Measurements from ENCODE around the gene GRAMD1C. TPM values are rescaled to one million over a fixed set of nuclear protein-coding genes. Genes with fewer than 3 reads are reported as not detected.

Gene GRAMD1C
- 1 to 10 TPM; 1.2 to 2.2 TPM for total RNA-seq

GRCh38 chr3:113838631-113839209 is at the start of gene GRAMD1C:
Gene GRAMD1C, plus strand, starts transcription at chr3:113838788. Its CDS starts 122 bp downstream, at chr3:113838910.
- ATAC-seq (ENCODE audit: low read depth) (peak; percentile 99), DNase-seq (peak; percentile 89)
- Mint-ChIP-seq H3K4me3 (peak within 1 kb of the TSS; percentile 79), H3K4me1 (peaks cover 7% of the 10 kb centered on the region), H3K36me3 (no peaks in the 10 kb centered on the region), H3K27ac (no peak within 1 kb of the TSS), H3K9me3 (no peaks in the 10 kb centered on the region), H3K27me3 (peaks cover 2% of the 10 kb centered on the region)
- POLR2A ChIA-PET: interaction anchor here (0.7 to 1.0 kb wide), 2 partner anchors 74 to 103 kb away, joined by 3 to 6 read pairs; no protein-coding TSS in a partner anchor

DNA sequence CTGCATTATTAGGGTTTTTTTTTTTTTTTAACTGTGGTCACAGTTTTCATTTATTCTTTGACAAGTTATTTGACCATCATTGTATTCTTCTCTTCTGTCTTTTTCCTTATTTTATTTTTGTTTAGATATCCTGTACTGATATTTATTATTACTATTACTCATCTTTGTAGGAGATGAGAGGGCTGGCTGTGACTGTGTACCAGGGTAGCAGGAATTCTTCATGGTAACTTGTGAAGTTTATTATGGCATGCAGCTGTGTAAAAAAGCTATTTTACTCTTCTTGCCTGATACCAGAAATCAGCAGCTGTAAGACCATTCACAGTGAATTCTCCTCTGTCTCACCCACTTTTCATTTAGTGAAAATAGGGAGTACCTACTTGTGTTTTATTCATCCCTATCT is 47.2 kb upstream of the GRAMD1C start:
- no peak for ATAC-seq (ENCODE audit: low read depth)
- Mint-ChIP-seq H3K9me3 (no peaks in the 10 kb centered on the region), H3K36me3 (peaks cover 18% of the 10 kb centered on the region), H3K27ac (no peak overlapping the region), H3K4me1 (no peaks in the 10 kb centered on the region), H3K4me3 (no peak overlapping the region), H3K27me3 (no peaks in the 10 kb centered on the region)
- POLR2A ChIA-PET: no interaction called here
- no peak for DNase-seq

- H3K4me1 Mint-ChIP-seq: no peaks in the 10 kb centered on the region
- no peaks in the 10 kb centered on the region for H3K9me3 Mint-ChIP-seq
- no peak overlapping the region for H3K4me3 Mint-ChIP-seq
- ATAC-seq (ENCODE audit: low read depth) (no peak), DNase-seq (no peak)
- H3K36me3 Mint-ChIP-seq: peaks cover 18% of the 10 kb centered on the region
- no peak overlapping the region for H3K27ac Mint-ChIP-seq
- POLR2A ChIA-PET: no interaction called here
- H3K27me3 Mint-ChIP-seq: no peaks in the 10 kb centered on the region
Observed at GRCh38 chr3:113794526-113794925, 44.1 kb upstream of the GRAMD1C start.

GRCh38 chr3:113795693-113796092 is 42.9 kb upstream of the GRAMD1C start:
- DNase-seq (no peak), ATAC-seq (ENCODE audit: low read depth) (no peak)
- H3K9me3 Mint-ChIP-seq: no peaks in the 10 kb centered on the region
- no peaks in the 10 kb centered on the region for H3K27me3 Mint-ChIP-seq
- H3K36me3 Mint-ChIP-seq: peaks cover 19% of the 10 kb centered on the region
- no peaks in the 10 kb centered on the region for H3K4me1 Mint-ChIP-seq
- H3K27ac Mint-ChIP-seq: no peak overlapping the region
- POLR2A ChIA-PET: no interaction called here
- no peak overlapping the region for H3K4me3 Mint-ChIP-seq

DNA sequence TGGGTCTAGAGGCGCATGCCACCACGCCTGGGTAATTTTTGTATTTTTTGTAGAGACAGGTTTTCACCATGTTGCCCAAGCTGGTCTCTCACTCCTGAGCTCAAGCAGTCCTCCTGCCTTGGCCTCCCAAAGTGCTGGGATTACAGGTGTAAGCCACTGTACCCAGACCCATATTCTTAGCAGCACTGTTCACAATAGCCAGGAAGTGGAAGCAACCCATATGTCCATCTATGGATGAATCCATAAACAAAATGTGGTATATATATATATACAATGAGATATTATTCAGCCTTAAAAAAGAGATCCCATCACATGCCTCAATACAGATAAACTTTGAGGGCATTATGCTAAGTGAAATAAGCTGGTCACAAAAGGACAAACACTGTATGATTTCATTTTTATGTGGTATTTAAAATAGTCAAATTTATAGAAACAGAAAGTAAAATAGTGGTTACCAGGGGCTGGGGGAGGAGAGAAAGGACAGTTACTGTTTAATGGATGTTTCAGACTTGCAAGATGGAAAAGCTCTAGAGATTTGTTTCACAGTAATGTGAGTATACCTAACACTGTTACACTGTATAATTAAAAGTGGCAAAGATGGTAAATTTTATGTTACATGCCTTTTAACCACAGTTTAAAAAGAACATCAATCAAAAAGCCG is 35.7 kb upstream of the GRAMD1C start:
- ATAC-seq (ENCODE audit: low read depth): peak; percentile 50
- peaks cover 4% of the 10 kb centered on the region for H3K4me1 Mint-ChIP-seq
- no peaks in the 10 kb centered on the region for H3K9me3 Mint-ChIP-seq
- no peak overlapping the region for H3K4me3 Mint-ChIP-seq
- no peak for DNase-seq
- H3K27me3 Mint-ChIP-seq: no peaks in the 10 kb centered on the region
- H3K36me3 Mint-ChIP-seq: peaks cover 34% of the 10 kb centered on the region
- POLR2A ChIA-PET: no interaction called here
- H3K27ac Mint-ChIP-seq: peak overlapping the region; percentile 1

- peaks cover 4% of the 10 kb centered on the region for H3K4me1 Mint-ChIP-seq
- H3K9me3 Mint-ChIP-seq: no peaks in the 10 kb centered on the region
- H3K4me3 Mint-ChIP-seq: no peak overlapping the region
- no peaks in the 10 kb centered on the region for H3K27me3 Mint-ChIP-seq
- no peak for DNase-seq
- peaks cover 35% of the 10 kb centered on the region for H3K36me3 Mint-ChIP-seq
- ATAC-seq (ENCODE audit: low read depth): no peak
- POLR2A ChIA-PET: no interaction called here
- H3K27ac Mint-ChIP-seq: no peak overlapping the region
Observed at GRCh38 chr3:113804661-113805060, 33.9 kb upstream of the GRAMD1C start.

DNA sequence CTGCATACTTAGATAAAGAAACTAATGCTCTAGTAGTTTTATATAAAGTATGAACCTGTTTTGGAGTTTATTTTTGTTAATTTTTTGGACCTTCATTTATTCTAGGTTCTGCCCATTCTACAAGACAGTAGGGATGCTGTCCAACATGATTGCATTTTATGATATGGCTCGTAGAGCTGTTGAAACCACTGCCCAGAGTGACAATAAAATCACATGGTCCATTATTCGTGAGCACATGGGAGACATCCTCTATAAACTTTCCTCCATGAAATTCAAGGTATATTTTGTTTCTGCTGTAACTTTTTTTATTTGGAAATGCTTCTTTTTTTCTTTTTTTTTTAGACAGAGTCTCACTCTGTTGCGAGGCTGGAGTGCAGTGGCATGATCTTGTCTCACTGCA is 33.3 kb upstream of the GRAMD1C start:
- H3K4me1 Mint-ChIP-seq: peaks cover 4% of the 10 kb centered on the region
- H3K27me3 Mint-ChIP-seq: no peaks in the 10 kb centered on the region
- peaks cover 33% of the 10 kb centered on the region for H3K36me3 Mint-ChIP-seq
- ATAC-seq (ENCODE audit: low read depth) (no peak), DNase-seq (no peak)
- POLR2A ChIA-PET: no interaction called here
- no peak overlapping the region for H3K4me3 Mint-ChIP-seq
- no peaks in the 10 kb centered on the region for H3K9me3 Mint-ChIP-seq
- H3K27ac Mint-ChIP-seq: no peak overlapping the region

DNA sequence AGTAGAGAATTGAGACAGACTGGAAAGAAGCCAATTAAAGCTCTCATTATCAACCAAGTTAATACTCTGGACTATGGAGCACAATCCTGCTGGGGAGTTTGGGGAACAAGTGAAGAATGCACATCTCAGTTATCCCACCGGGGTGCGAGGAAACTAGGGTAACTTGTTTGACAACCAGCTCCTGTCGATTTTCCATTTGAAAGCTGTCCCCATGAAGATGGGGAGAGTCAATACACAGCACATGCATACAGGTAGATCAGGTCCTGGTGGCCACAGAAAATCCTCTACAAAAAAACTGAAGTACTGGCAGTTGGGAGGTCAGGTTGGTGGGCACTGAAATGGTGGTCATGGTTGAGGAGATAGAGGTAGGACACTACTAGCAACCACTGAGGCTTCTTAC is 25.7 kb upstream of the GRAMD1C start:
- Mint-ChIP-seq H3K36me3 (peaks cover 13% of the 10 kb centered on the region), H3K27me3 (no peaks in the 10 kb centered on the region), H3K9me3 (no peaks in the 10 kb centered on the region), H3K27ac (no peak overlapping the region), H3K4me3 (no peak overlapping the region), H3K4me1 (no peaks in the 10 kb centered on the region)
- ATAC-seq (ENCODE audit: low read depth) (no peak), DNase-seq (no peak)
- POLR2A ChIA-PET: no interaction called here

DNA sequence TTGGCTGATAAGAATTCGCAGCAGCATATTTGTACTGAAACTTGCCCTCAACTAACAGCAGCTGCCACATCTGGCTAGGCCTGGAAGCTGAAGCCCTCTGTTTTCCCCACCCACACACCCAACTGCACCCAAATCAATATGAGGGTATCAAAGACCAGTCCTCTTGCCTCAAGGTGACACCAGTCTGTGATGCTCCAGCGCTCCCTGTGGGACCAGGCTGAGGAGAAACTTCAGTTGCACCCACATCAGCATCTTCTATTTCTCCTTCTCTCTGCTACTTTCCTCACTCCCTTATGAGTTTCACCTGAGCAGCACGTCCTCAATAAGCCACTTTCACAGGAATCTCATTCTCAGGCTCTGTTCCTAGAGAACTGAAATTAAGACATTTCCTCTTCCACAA is 18.7 kb upstream of the GRAMD1C start:
- POLR2A ChIA-PET: no interaction called here
- Mint-ChIP-seq H3K4me1 (no peaks in the 10 kb centered on the region), H3K36me3 (no peaks in the 10 kb centered on the region), H3K9me3 (no peaks in the 10 kb centered on the region), H3K27ac (no peak overlapping the region), H3K4me3 (no peak overlapping the region), H3K27me3 (no peaks in the 10 kb centered on the region)
- DNase-seq (no peak), ATAC-seq (ENCODE audit: low read depth) (no peak)

- H3K27ac Mint-ChIP-seq: no peak overlapping the region
- H3K36me3 Mint-ChIP-seq: no peaks in the 10 kb centered on the region
- ATAC-seq (ENCODE audit: low read depth): no peak
- POLR2A ChIA-PET: no interaction called here
- H3K4me1 Mint-ChIP-seq: no peaks in the 10 kb centered on the region
- no peaks in the 10 kb centered on the region for H3K27me3 Mint-ChIP-seq
- no peak for DNase-seq
- H3K9me3 Mint-ChIP-seq: no peaks in the 10 kb centered on the region
- H3K4me3 Mint-ChIP-seq: no peak overlapping the region
Observed at GRCh38 chr3:113825090-113825489, 13.5 kb upstream of the GRAMD1C start.

DNA sequence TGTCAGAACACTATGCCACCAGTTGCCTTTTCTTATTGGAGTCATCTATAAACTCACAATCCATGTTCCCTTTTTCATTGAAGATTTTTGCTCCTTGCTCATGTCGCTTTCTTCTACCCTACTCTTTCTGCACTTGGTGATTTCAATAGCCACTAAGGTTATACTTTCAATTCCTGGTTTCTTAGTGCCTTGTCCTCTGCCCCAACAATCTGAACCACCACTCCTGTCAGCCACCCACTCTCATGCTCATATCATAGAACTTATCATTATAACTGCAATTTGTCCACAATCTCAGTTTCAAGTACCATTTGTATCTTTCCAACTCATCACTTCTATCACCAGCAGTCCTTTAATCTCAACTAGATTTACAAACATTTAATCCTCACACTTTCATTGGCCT is 10.0 kb upstream of the GRAMD1C start:
- DNase-seq (no peak), ATAC-seq (ENCODE audit: low read depth) (no peak)
- Mint-ChIP-seq H3K9me3 (peaks cover 5% of the 10 kb centered on the region), H3K27ac (no peak overlapping the region), H3K4me3 (no peak overlapping the region), H3K36me3 (peaks cover 7% of the 10 kb centered on the region), H3K4me1 (peaks cover 5% of the 10 kb centered on the region), H3K27me3 (no peaks in the 10 kb centered on the region)
- POLR2A ChIA-PET: no interaction called here

- Mint-ChIP-seq H3K27ac (no peak overlapping the region), H3K36me3 (peaks cover 7% of the 10 kb centered on the region), H3K27me3 (no peaks in the 10 kb centered on the region), H3K9me3 (peaks cover 5% of the 10 kb centered on the region), H3K4me1 (peaks cover 5% of the 10 kb centered on the region), H3K4me3 (no peak overlapping the region)
- POLR2A ChIA-PET: no interaction called here
- no peak for ATAC-seq (ENCODE audit: low read depth)
- no peak for DNase-seq
Observed at GRCh38 chr3:113829576-113830354, 8.8 kb upstream of the GRAMD1C start.

GRCh38 chr3:113831103-113831355 is 7.6 kb upstream of the GRAMD1C start:
- Mint-ChIP-seq H3K9me3 (peaks cover 5% of the 10 kb centered on the region), H3K27me3 (no peaks in the 10 kb centered on the region), H3K4me1 (peaks cover 5% of the 10 kb centered on the region), H3K36me3 (peaks cover 7% of the 10 kb centered on the region), H3K4me3 (no peak overlapping the region), H3K27ac (no peak overlapping the region)
- DNase-seq (no peak), ATAC-seq (ENCODE audit: low read depth) (no peak)
- POLR2A ChIA-PET: no interaction called here

DNA sequence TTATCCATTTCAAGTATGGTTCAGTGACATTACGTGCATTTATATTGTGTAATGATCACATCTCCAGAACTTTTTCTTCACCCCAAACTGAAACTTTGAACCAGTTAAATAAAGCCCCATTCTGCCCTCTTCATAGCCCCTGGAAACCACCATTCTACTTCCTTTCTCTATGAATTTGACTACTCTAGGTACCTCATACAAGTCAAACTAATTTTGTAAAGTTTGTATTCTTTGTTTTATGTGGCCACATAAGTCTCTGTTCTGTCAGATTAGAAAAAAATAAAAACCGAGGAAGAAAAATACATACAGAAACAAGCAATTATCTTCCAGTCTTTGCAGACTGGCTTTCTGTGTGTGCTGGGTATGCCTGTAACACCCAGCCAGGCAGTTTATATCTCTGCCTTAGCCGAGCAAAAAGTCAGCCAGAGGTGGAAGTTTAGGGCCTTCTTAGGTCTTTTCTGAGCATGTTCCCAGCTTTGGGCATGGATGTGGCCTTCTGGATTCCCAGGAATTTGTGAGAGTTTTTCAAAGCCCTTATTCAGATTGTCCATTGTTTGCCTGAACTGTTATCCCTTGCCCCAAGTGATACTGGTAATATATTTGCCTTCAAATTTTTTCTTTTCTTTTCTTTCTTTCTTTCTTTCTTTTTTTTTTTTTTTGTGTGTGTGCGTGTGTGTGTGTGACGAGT is 6.0 kb upstream of the GRAMD1C start:
- Mint-ChIP-seq H3K27me3 (no peaks in the 10 kb centered on the region), H3K9me3 (peaks cover 5% of the 10 kb centered on the region), H3K36me3 (peaks cover 7% of the 10 kb centered on the region), H3K4me1 (peaks cover 5% of the 10 kb centered on the region), H3K27ac (peak overlapping the region; percentile 27), H3K4me3 (peak overlapping the region; percentile 0)
- peak; percentile 82 for ATAC-seq (ENCODE audit: low read depth)
- POLR2A ChIA-PET: no interaction called here
- no peak for DNase-seq

Measured in activated naive CD8-positive, alpha-beta T cell treated with anti-CD3 and anti-CD28 coated beads, Interleukin-2, amount 10 ng/mL, durations not matched to agents 7 days and 5 days (primary cell).